AG04450 (cell line): Measurements from ENCODE around the gene WSB2. TPM values are rescaled to one million over a fixed set of nuclear protein-coding genes. Genes with fewer than 3 reads are reported as not detected.
A peak's percentile ranks its signal among the peaks of the same experiment; 100 is the strongest.

Source experiments
- CTCF ChIA-PET: fragments of 300-600, 350-600 bp; formaldehyde crosslinking; extraction: SDS; loops from one replicate; lab custom pipeline; 2022; ENCODE audit warnings: antibody characterized with exemption, inconsistent platforms; lab: Charles Lee
- POLR2A ChIA-PET: fragments of 350-600 bp; formaldehyde crosslinking; extraction: SDS; loops from one replicate; lab custom pipeline; 2021; ENCODE audit warnings: antibody characterized with exemption, inconsistent platforms; lab: Yijun Ruan, JAX
- DNase-seq: peaks from one replicate; pipeline ENCODE4 v3.0.0-alpha.2; 2011; ENCODE audit warnings: low read depth, low spot score
- H3K27ac ChIP-seq: one replicate; pipeline ENCODE4 v1.5.1; 2012; ENCODE audit warnings: low read depth, low read length, control low read depth
- H3K27me3 ChIP-seq: one replicate; pipeline ENCODE4 v1.6.0; 2012; ENCODE audit warnings: low read length; ENCODE audit not compliant: control insufficient read depth, insufficient read depth
- H3K4me3 ChIP-seq: 2 replicates; pipeline ENCODE4 v1.5.1; 2011; ENCODE audit warnings: mild to moderate bottlenecking, low read depth, low read length, control low read depth
- H3K9me3 ChIP-seq: 2 replicates; pipeline ENCODE4 v1.5.1; 2012; ENCODE audit warnings: low read length; ENCODE audit not compliant: control insufficient read depth, insufficient read depth
- polyA plus RNA-seq: library from polyadenylated mRNA; depleted of rRNA; stranded (reverse); fragments of >200 nt; gene quantifications from 2 replicates; pipeline ENCODE4 v1.2.3, GENCODE V29; 2011
- TF ChIP-seq, protein P1 (sequence below): IDR thresholded peaks from 2 replicates; pipeline ENCODE4 v1.5.1; 2011; ENCODE audit warnings: low read depth, low read length, control low read depth, inconsistent platforms

The WSB2 gene
- polyA plus RNA-seq, 1 experiment: 111 TPM

DNA sequence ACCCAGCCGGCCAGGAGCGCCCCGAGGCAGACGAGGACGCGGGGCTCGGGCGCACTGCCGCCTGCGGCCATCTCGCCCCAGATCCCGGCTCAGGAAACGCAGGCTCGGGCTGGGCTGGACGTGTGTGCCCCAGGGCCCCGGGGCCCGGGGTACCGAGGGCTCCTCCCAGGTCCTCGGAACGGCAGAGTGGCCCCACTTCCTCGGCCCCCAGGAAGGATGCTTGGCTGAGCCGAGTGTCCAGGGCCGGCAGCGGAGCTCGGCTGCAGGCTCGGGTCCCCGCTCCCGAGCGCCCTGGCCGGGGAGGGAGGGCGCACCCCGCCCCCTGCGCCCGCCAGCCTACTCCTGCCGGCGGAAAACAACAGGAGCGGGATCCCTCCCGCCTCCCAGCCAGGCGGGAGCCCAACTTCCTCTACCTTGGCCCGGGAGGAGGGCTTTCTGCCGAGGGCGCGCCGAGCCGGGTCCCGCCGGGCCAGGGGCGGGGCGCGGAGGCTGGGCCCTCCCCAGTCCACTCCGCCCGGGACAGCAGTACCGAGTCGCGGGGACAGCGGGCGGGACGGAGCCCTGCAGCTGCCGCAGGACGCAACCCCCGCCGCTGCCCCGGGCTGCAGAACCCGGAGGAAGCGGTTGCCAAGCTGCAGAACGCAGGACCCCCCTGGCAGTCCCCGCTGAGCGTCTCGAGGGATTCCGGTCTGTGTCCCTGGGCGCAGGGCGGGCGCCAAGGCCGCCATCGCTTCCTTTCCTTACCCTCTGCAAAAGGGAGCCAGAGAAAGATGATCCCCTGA is 42.8 kb upstream of the WSB2 start, which contains the start of gene VSIG10:
VSIG10 (minus strand) TSS at position 411 of the 782 bp plus-strand sequence; CDS start at position 71, 340 bp downstream.
- H3K9me3 ChIP-seq: no peaks in the 10 kb centered on the region; the same call in 1 of the 2 replicates

DNA sequence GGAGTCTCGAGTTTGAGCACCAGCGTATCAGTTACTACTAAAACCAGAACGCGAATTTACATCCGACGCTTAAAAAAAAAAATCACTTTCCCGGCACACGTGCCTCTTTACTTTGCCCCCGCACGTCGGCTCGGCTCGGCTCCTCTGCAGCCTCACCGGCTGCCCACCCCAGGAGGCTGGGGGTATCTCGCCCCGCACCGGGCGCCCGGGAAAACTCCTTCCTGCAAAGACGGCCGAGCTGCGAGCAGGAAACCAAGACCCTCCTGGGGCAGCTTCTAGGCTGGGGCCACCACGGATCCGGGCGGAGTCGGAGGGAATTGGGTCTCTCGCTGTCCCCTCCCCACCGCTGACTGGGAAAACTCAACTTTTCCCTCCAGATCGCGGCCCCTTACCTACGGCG is 42.2 kb upstream of the WSB2 start:
- peak overlapping the region; percentile 75 for H3K4me3 ChIP-seq
- no peaks in the 10 kb centered on the region; the same call in 1 of the 2 replicates for H3K9me3 ChIP-seq
- H3K27ac ChIP-seq: peak overlapping the region; percentile 11
- ChIA-PET CTCF (no interaction called here), POLR2A (interaction anchor here (1.4 kb wide), 1 partner anchor 41 kb away, joined by 3 read pairs; no protein-coding TSS in a partner anchor)
- TF ChIP-seq, protein P1, sequence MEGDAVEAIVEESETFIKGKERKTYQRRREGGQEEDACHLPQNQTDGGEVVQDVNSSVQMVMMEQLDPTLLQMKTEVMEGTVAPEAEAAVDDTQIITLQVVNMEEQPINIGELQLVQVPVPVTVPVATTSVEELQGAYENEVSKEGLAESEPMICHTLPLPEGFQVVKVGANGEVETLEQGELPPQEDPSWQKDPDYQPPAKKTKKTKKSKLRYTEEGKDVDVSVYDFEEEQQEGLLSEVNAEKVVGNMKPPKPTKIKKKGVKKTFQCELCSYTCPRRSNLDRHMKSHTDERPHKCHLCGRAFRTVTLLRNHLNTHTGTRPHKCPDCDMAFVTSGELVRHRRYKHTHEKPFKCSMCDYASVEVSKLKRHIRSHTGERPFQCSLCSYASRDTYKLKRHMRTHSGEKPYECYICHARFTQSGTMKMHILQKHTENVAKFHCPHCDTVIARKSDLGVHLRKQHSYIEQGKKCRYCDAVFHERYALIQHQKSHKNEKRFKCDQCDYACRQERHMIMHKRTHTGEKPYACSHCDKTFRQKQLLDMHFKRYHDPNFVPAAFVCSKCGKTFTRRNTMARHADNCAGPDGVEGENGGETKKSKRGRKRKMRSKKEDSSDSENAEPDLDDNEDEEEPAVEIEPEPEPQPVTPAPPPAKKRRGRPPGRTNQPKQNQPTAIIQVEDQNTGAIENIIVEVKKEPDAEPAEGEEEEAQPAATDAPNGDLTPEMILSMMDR: no peak
- no peaks in the 10 kb centered on the region for H3K27me3 ChIP-seq
- DNase-seq: no peak

More for the DNA sequence above, 42.8 kb upstream of the WSB2 start, which contains the start of gene VSIG10:
- TF ChIP-seq, protein P1: peak; percentile 9; the same call in 1 of the 2 replicates
- H3K27ac ChIP-seq: peak within 1 kb of the TSS; percentile 68
- DNase-seq: no peak
- H3K4me3 ChIP-seq: peak within 1 kb of the TSS; percentile 75
- POLR2A ChIA-PET: interaction anchor here (0.6 to 1.4 kb wide), 2 partner anchors 27 to 42 kb away, joined by 3 to 5 read pairs; no protein-coding TSS in a partner anchor
- CTCF ChIA-PET: interaction anchor here (1.4 kb wide), 1 partner anchor 18 kb away, joined by 7 read pairs; no protein-coding TSS in a partner anchor
- H3K27me3 ChIP-seq: no peaks in the 10 kb centered on the region

DNA sequence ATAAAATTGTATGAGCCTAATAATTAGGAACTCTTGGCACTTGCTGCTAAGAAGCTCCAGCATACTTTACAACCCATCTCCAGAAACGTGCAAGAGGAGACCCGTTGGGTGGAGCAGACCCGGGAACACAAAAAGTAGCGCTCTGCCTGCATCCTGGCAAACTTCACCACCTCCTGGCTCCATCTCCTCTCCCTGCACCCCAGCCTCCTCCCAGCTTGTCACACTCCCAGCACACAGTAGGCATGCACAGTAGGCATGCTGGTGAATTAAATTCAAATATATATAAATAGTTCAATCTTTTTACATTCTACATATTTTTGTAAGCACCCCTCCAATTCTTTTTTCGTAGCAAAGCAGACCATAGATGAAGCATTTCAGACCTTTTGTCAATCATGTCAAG is 41.6 kb upstream of the WSB2 start:
- TF ChIP-seq, protein P1: no peak
- peak overlapping the region; percentile 75 for H3K4me3 ChIP-seq
- ChIA-PET POLR2A (no interaction called here), CTCF (interaction anchor here (1.5 kb wide), 1 partner anchor 18 kb away, joined by 8 read pairs; no protein-coding TSS in a partner anchor)
- H3K27me3 ChIP-seq: no peaks in the 10 kb centered on the region
- no peaks in the 10 kb centered on the region; the same call in 1 of the 2 replicates for H3K9me3 ChIP-seq
- H3K27ac ChIP-seq: no peak overlapping the region
- DNase-seq: no peak

DNA sequence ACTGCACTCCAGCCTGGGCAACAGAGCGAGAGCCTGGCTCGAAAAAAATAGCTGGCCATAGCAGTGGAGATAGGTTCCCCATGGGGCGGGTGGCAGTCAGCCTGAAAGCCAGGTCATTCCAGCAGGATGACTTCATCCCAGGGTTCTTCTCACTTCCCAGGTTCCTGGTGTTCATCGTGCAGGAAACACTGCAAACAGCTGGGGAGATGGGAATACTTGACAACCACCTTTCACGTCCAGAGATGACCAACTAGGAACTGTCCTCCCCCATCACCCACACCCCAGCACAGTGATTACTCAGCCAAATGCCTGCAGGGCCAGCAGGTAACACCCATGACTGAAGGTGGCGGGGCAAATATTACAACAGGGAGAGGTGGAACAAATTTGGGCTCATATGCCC is 41.1 kb upstream of the WSB2 start:
- TF ChIP-seq, protein P1: no peak
- Histone ChIP-seq H3K4me3 (no peak overlapping the region), H3K27me3 (no peaks in the 10 kb centered on the region), H3K9me3 (no peaks in the 10 kb centered on the region; the same call in 1 of the 2 replicates), H3K27ac (no peak overlapping the region)
- no peak for DNase-seq
- CTCF ChIA-PET: interaction anchor here (1.5 kb wide), 1 partner anchor 19 kb away, joined by 8 read pairs; no protein-coding TSS in a partner anchor
- POLR2A ChIA-PET: interaction anchor here (0.6 kb wide), 1 partner anchor 33 kb away, joined by 3 read pairs; no protein-coding TSS in a partner anchor
